HG03135 (cell line): ENCODE data around the gene MCM5.
"Not testable (repeated sequence)": the region's sequence is repeated elsewhere in the genome, so short reads cannot be mapped to it uniquely, and the experiment has no call there.

Experiments used
- ATAC-seq: cut with Tn5 transposase; IDR thresholded peaks from one replicate; pipeline ENCODE4 v1.9.1; 2021; ENCODE audit warnings: mild to moderate bottlenecking, moderate library complexity; ENCODE audit not compliant: unreplicated experiment

MCM5 gene

GRCh38 chr22:35430897-35431322 lies 31.0 kb downstream of the MCM5 start:
- ATAC-seq, result no peak

- ATAC-seq, result no peak
Observed at GRCh38 chr22:35431483-35432227, 31.7 kb downstream of the MCM5 start.

GRCh38 chr22:35432228-35432905 lies 32.4 kb downstream of the MCM5 start:
- no peak for ATAC-seq

GRCh38 chr22:35434061-35434710 lies 34.2 kb downstream of the MCM5 start:
- ATAC-seq, result no peak

- no peak for ATAC-seq
Observed at GRCh38 chr22:35435201-35435740, 35.3 kb downstream of the MCM5 start.

GRCh38 chr22:35436421-35436820 lies 36.5 kb downstream of the MCM5 start:
- ATAC-seq, result no peak

GRCh38 chr22:35437049-35437448 lies 37.1 kb downstream of the MCM5 start:
- no peak for ATAC-seq

- ATAC-seq, result not testable (repeated sequence)
Observed at GRCh38 chr22:35438673-35439364, 38.9 kb downstream of the MCM5 start.

GRCh38 chr22:35439365-35439717 lies 39.4 kb downstream of the MCM5 start:
- no peak for ATAC-seq

GRCh38 chr22:35440129-35440528 lies 40.2 kb downstream of the MCM5 start:
- no peak for ATAC-seq

GRCh38 chr22:35441489-35442100 lies 41.7 kb downstream of the MCM5 start:
- ATAC-seq, result no peak

- no peak for ATAC-seq
Observed at GRCh38 chr22:35442471-35442870, 42.5 kb downstream of the MCM5 start.

- no peak for ATAC-seq
Observed at GRCh38 chr22:35443338-35443737, 43.4 kb downstream of the MCM5 start.

- no peak for ATAC-seq
Observed at GRCh38 chr22:35443790-35444684, 44.1 kb downstream of the MCM5 start.

GRCh38 chr22:35444685-35445399 lies 44.9 kb downstream of the MCM5 start:
- ATAC-seq, result no peak

- ATAC-seq, result no peak
Observed at GRCh38 chr22:35445933-35446332, 46.0 kb downstream of the MCM5 start.

GRCh38 chr22:35446365-35446764 lies 46.4 kb downstream of the MCM5 start:
- no peak for ATAC-seq

- ATAC-seq, result no peak
Observed at GRCh38 chr22:35448523-35448922, 48.6 kb downstream of the MCM5 start.
